Panc1 (cell line): ENCODE measurements around the gene CCDC154. TPM values are rescaled to one million over a fixed set of nuclear protein-coding genes. Genes with fewer than 3 reads are reported as not detected.

Experiments used
- ATAC-seq: fragments of 200-7000 bp; cut with Tn5 transposase; 2 replicates; pipeline ENCODE4 v1.9.1; 2020; ENCODE audit warnings: mild to moderate bottlenecking, moderate library complexity
- BruUV-seq: library from RNA; stranded (reverse); fragments of 400-500 nt; replicated peaks from 2 replicates; lab custom pipeline; 2021; lab: Mats Ljungman, UMichigan
- CTCF ChIA-PET: fragments of 300-600 bp; sonication (Branson Sonifier 250); formaldehyde crosslinking; loops from one replicate; lab custom pipeline; 2022; ENCODE audit warnings: antibody characterized with exemption; lab: Charles Lee
- POLR2A ChIA-PET: fragments of 300-600 bp; sonication (Branson Sonifier 250); formaldehyde crosslinking; loops from one replicate; lab custom pipeline; 2022; ENCODE audit warnings: antibody characterized with exemption; lab: Charles Lee
- DNase-seq: peaks from one replicate; pipeline ENCODE4 v3.0.0-alpha.2; 2010; ENCODE audit warnings: low read depth, low spot score
- H3K27ac ChIP-seq: 2 replicates; pipeline ENCODE4 v1.5.1; 2011; ENCODE audit warnings: mild to moderate bottlenecking, low read length, inconsistent platforms
- H3K27me3 ChIP-seq: fragments of 200-500 bp; sonication (Bioruptor generic); 2 replicates; pipeline ENCODE4 v1.6.0; 2014; ENCODE audit warnings: low read length, inconsistent platforms; ENCODE audit not compliant: control insufficient read depth, insufficient read depth
- H3K36me3 ChIP-seq: fragments of 200-500 bp; sonication (Bioruptor generic); 2 replicates; pipeline ENCODE4 v1.5.1; 2014; ENCODE audit warnings: inconsistent platforms, mild to moderate bottlenecking, low read length, moderate library complexity; ENCODE audit not compliant: control insufficient read depth, insufficient read depth
- H3K4me1 ChIP-seq: 2 replicates; pipeline ENCODE4 v1.5.1; 2011; ENCODE audit warnings: inconsistent platforms, mild to moderate bottlenecking, low read length, moderate library complexity; ENCODE audit not compliant: control insufficient read depth, insufficient read depth
- H3K4me3 ChIP-seq, 2 experiments: 2 replicates each; pipeline ENCODE4 v1.5.1; 2011 to 2012; ENCODE audit warnings: low read depth in 2 of 2, low read length in 2 of 2, mild to moderate bottlenecking in 2 of 2, inconsistent platforms in 1 of 2, moderate library complexity in 1 of 2
- H3K9me3 ChIP-seq: fragments of 200-500 bp; sonication (Bioruptor generic); 2 replicates; pipeline ENCODE4 v1.5.1; 2014; ENCODE audit warnings: low read depth, mild to moderate bottlenecking, inconsistent platforms, low read length, moderate library complexity; ENCODE audit not compliant: control insufficient read depth, insufficient read depth
- CTCF ChIP-seq: fragments of 450-650 bp; IDR thresholded peaks from 2 replicates; pipeline ENCODE4 v1.5.1; 2017; ENCODE audit warnings: mild to moderate bottlenecking
- POLR2AphosphoS5 ChIP-seq: IDR thresholded peaks from 2 replicates; pipeline ENCODE4 v1.6.1; 2012; ENCODE audit warnings: mild to moderate bottlenecking, low read depth, low read length, moderate library complexity
- REST ChIP-seq, 2 experiments: IDR thresholded peaks; 2 replicates each; pipeline ENCODE4 v1.6.1; 2011 to 2012; ENCODE audit warnings: low read depth in 2 of 2, control low read depth in 1 of 2, low read length in 1 of 2, mild to moderate bottlenecking in 1 of 2, moderate library complexity in 1 of 2; ENCODE audit not compliant: insufficient read depth in 1 of 2
- SIN3A ChIP-seq: IDR thresholded peaks from 2 replicates; pipeline ENCODE4 v1.6.1; 2012; ENCODE audit warnings: low read depth, mild to moderate bottlenecking, low read length, moderate library complexity, borderline replicate concordance; ENCODE audit not compliant: insufficient read depth
- TCF7L2 ChIP-seq: IDR thresholded peaks from 2 replicates; pipeline ENCODE4 v1.6.1; 2011; ENCODE audit warnings: mild to moderate bottlenecking, low read depth, low read length, inconsistent platforms
- in situ Hi-C: cut with HindIII; loops from 2 replicates; pipeline ENCODE4 v1.10.0; 2016; ENCODE audit warnings: low sequenced_read_pairs, low pct_unique_long_range_greater_than_20kb
- intact Hi-C: fragments of 100-400 bp; cut with micrococcal nuclease; formaldehyde crosslinking; loops from one replicate; pipeline ENCODE4 v1.10.0; 2022; ENCODE audit not compliant: unreplicated experiment
- total RNA-seq: library from RNA; stranded (reverse); gene quantifications from one replicate; pipeline ENCODE4 v1.2.1, GENCODE V29; 2021; ENCODE audit not compliant: unreplicated experiment

CCDC154 gene
- total RNA-seq, 1 experiment from 2014 or later = 2.0 TPM

- DNase-seq = no peak
- intact Hi-C loops (no loop called here), in situ Hi-C loops (no loop called here)
- Histone ChIP-seq H3K4me1 (no peaks in the 10 kb centered on the region), H3K36me3 (no peaks in the 10 kb centered on the region), H3K27ac (no peak overlapping the region), H3K9me3 (no peaks in the 10 kb centered on the region), H3K4me3 (no peak overlapping the region), H3K27me3 (no peaks in the 10 kb centered on the region)
- ChIA-PET CTCF (no interaction called here), POLR2A (no interaction called here)
- BruUV-seq = no TSS peak
- no peak for ATAC-seq
- no peak for TF ChIP-seq SIN3A
- TF ChIP-seq TCF7L2 = no peak
- no peak for TF ChIP-seq REST (IDR thresholded peaks at IDR 0.05; ENCODE audit: insufficient read depth in 1 of 2, low read depth in 2 of 2, low read length in 1 of 2)
- no peak for TF ChIP-seq POLR2AphosphoS5
- no peak for TF ChIP-seq CTCF
Observed at GRCh38 chr16:1401758-1402154, 42.6 kb downstream of the CCDC154 start.

- no peaks in the 10 kb centered on the region for H3K36me3 ChIP-seq
- intact Hi-C loops (no loop called here), in situ Hi-C loops (no loop called here)
- DNase-seq = no peak
- ChIA-PET CTCF (interaction anchor here (0.7 kb wide), 1 partner anchor 344 kb away, joined by 3 read pairs; no protein-coding TSS in a partner anchor), POLR2A (no interaction called here)
- no peaks in the 10 kb centered on the region for H3K9me3 ChIP-seq
- TF ChIP-seq SIN3A = no peak
- TF ChIP-seq CTCF = no peak
- TF ChIP-seq REST (IDR thresholded peaks at IDR 0.05; ENCODE audit: insufficient read depth in 1 of 2, low read depth in 2 of 2, low read length in 1 of 2) = no peak
- no peak for TF ChIP-seq POLR2AphosphoS5
- TF ChIP-seq TCF7L2 = no peak
- no peak overlapping the region for H3K27ac ChIP-seq
- BruUV-seq = no TSS peak
- no peak for ATAC-seq
- H3K4me1 ChIP-seq = no peaks in the 10 kb centered on the region
- no peak overlapping the region for H3K4me3 ChIP-seq
- no peaks in the 10 kb centered on the region for H3K27me3 ChIP-seq
Observed at GRCh38 chr16:1401061-1401757, 43.1 kb downstream of the CCDC154 start.
